GM12872 (cell line): ENCODE data around the gene AP4B1.

Experiments used
- TF ChIP-seq, protein P1 (sequence below): IDR thresholded peaks from 3 replicates; pipeline ENCODE4 v1.5.1; 2011; ENCODE audit warnings: low read depth, mild to moderate bottlenecking, low read length, moderate library complexity; ENCODE audit not compliant: insufficient read depth

Gene AP4B1

DNA sequence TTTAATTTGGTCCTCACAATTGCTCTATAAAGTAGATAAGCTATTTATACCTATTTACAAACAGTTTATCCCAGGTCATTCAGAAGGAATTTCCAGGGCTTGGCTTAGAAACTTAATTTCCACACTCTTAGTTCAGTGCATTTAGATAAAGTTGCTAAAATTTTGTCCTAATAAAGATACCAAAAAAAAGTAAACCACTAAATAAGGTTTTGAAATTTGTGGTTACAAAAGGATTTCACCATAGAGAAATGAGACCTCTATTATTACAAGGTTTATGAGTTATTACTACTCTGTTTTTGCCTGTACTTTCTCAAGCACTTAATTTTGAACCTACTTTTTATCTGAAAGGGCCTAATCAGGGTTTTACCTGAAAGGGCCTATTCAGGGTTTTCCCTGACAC, 55.5 kb downstream of the AP4B1 start:
- TF ChIP-seq, protein P1, sequence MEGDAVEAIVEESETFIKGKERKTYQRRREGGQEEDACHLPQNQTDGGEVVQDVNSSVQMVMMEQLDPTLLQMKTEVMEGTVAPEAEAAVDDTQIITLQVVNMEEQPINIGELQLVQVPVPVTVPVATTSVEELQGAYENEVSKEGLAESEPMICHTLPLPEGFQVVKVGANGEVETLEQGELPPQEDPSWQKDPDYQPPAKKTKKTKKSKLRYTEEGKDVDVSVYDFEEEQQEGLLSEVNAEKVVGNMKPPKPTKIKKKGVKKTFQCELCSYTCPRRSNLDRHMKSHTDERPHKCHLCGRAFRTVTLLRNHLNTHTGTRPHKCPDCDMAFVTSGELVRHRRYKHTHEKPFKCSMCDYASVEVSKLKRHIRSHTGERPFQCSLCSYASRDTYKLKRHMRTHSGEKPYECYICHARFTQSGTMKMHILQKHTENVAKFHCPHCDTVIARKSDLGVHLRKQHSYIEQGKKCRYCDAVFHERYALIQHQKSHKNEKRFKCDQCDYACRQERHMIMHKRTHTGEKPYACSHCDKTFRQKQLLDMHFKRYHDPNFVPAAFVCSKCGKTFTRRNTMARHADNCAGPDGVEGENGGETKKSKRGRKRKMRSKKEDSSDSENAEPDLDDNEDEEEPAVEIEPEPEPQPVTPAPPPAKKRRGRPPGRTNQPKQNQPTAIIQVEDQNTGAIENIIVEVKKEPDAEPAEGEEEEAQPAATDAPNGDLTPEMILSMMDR, result no peak

DNA sequence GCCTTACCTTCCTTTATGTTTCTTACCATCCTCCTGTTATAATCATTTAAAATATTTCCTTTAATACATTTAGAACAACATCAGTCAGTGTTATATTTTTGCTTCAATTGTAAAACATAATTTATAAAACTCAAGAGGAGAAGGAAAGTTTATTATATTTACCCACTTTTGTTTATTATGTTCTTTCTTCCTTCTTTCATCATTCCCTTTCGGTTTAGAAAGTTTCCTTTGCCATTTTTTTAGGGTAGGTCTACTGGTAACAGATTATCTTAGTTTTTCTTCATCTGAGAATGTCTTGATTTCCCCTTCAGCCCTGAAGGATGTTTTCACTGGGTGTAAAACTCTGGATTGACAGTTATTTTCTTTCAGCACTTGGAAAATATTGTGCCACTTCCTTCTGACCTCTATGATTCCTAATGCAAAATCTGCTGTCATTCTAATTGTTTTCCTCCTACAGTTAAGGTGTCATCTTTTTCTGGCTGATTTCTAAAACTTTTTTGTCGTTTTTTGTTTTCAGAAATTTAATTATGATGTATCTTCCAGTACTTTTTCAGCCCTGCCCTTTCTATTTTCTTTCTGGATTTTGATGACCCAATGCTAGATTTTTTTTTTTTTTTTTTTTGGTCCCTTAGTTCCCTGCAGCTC, 58.1 kb downstream of the AP4B1 start:
- TF ChIP-seq, protein P1, result no peak
